Measurements from ENCODE around the gene CRMP1.

Gene CRMP1

GRCh38 chr4:5931526-5931925, 38.6 kb upstream of the CRMP1 start:
- Histone ChIP-seq H3K4me3 (ENCODE audit: low read length, poor library complexity, severe bottlenecking) (no peak overlapping the region), H3K4me2 (ENCODE audit: low read depth, low read length, poor library complexity, severe bottlenecking) (no peak overlapping the region), H3K27me3 (ENCODE audit: insufficient read depth, low read length, poor library complexity, severe bottlenecking) (no peaks in the 10 kb centered on the region), H4K20me1 (ENCODE audit: insufficient read depth, low read length, poor library complexity, severe bottlenecking) (no peaks in the 10 kb centered on the region), H2AFZ (ENCODE audit: low read length) (no peak overlapping the region), H3K36me3 (ENCODE audit: insufficient read depth, low read length) (no peaks in the 10 kb centered on the region), H3K79me2 (ENCODE audit: insufficient read depth, low read length) (no peaks in the 10 kb centered on the region), H3K9me2 (replicated peaks; ENCODE audit: low read depth, low read length) (no peaks in the 10 kb centered on the region), H3K9me3 (ENCODE audit: insufficient read depth, low read depth, low read length) (no peaks in the 10 kb centered on the region), H3K4me1 (ENCODE audit: insufficient read depth, low read length, poor library complexity, severe bottlenecking) (no peaks in the 10 kb centered on the region), H3F3A (ENCODE audit: low read depth) (no peaks in the 10 kb centered on the region), H3K9ac (ENCODE audit: low read depth, low read length, poor library complexity, severe bottlenecking) (no peak overlapping the region)
- TF ChIP-seq, protein P1, sequence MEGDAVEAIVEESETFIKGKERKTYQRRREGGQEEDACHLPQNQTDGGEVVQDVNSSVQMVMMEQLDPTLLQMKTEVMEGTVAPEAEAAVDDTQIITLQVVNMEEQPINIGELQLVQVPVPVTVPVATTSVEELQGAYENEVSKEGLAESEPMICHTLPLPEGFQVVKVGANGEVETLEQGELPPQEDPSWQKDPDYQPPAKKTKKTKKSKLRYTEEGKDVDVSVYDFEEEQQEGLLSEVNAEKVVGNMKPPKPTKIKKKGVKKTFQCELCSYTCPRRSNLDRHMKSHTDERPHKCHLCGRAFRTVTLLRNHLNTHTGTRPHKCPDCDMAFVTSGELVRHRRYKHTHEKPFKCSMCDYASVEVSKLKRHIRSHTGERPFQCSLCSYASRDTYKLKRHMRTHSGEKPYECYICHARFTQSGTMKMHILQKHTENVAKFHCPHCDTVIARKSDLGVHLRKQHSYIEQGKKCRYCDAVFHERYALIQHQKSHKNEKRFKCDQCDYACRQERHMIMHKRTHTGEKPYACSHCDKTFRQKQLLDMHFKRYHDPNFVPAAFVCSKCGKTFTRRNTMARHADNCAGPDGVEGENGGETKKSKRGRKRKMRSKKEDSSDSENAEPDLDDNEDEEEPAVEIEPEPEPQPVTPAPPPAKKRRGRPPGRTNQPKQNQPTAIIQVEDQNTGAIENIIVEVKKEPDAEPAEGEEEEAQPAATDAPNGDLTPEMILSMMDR (conservative IDR thresholded peaks at IDR 0.05; ENCODE audit: low read length), result no peak
- no peak for TF ChIP-seq EZH2phosphoT487 (IDR thresholded peaks at IDR 0.05; ENCODE audit: borderline replicate concordance)

- Histone ChIP-seq H3K27me3 (ENCODE audit: insufficient read depth, low read length, poor library complexity, severe bottlenecking) (no peaks in the 10 kb centered on the region), H2AFZ (ENCODE audit: low read length) (no peak overlapping the region), H4K20me1 (ENCODE audit: insufficient read depth, low read length, poor library complexity, severe bottlenecking) (no peaks in the 10 kb centered on the region), H3K9me2 (replicated peaks; ENCODE audit: low read depth, low read length) (no peaks in the 10 kb centered on the region), H3K79me2 (ENCODE audit: insufficient read depth, low read length) (no peaks in the 10 kb centered on the region), H3K4me3 (ENCODE audit: low read length, poor library complexity, severe bottlenecking) (no peak overlapping the region), H3K9me3 (ENCODE audit: insufficient read depth, low read depth, low read length) (no peaks in the 10 kb centered on the region), H3K4me1 (ENCODE audit: insufficient read depth, low read length, poor library complexity, severe bottlenecking) (no peaks in the 10 kb centered on the region), H3K36me3 (ENCODE audit: insufficient read depth, low read length) (no peaks in the 10 kb centered on the region), H3F3A (ENCODE audit: low read depth) (no peaks in the 10 kb centered on the region), H3K4me2 (ENCODE audit: low read depth, low read length, poor library complexity, severe bottlenecking) (no peak overlapping the region), H3K9ac (ENCODE audit: low read depth, low read length, poor library complexity, severe bottlenecking) (no peak overlapping the region)
- TF ChIP-seq EZH2phosphoT487 (IDR thresholded peaks at IDR 0.05; ENCODE audit: borderline replicate concordance), result no peak
- TF ChIP-seq, protein P1 (conservative IDR thresholded peaks at IDR 0.05; ENCODE audit: low read length), result no peak
Observed at GRCh38 chr4:5930876-5931275, 38.0 kb upstream of the CRMP1 start.

GRCh38 chr4:5930456-5930855, 37.6 kb upstream of the CRMP1 start:
- Histone ChIP-seq H3K9ac (ENCODE audit: low read depth, low read length, poor library complexity, severe bottlenecking) (no peak overlapping the region), H2AFZ (ENCODE audit: low read length) (no peak overlapping the region), H3F3A (ENCODE audit: low read depth) (no peaks in the 10 kb centered on the region), H3K9me3 (ENCODE audit: insufficient read depth, low read depth, low read length) (no peaks in the 10 kb centered on the region), H3K4me2 (ENCODE audit: low read depth, low read length, poor library complexity, severe bottlenecking) (no peak overlapping the region), H4K20me1 (ENCODE audit: insufficient read depth, low read length, poor library complexity, severe bottlenecking) (no peaks in the 10 kb centered on the region), H3K27me3 (ENCODE audit: insufficient read depth, low read length, poor library complexity, severe bottlenecking) (no peaks in the 10 kb centered on the region), H3K79me2 (ENCODE audit: insufficient read depth, low read length) (no peaks in the 10 kb centered on the region), H3K4me3 (ENCODE audit: low read length, poor library complexity, severe bottlenecking) (no peak overlapping the region), H3K36me3 (ENCODE audit: insufficient read depth, low read length) (no peaks in the 10 kb centered on the region), H3K4me1 (ENCODE audit: insufficient read depth, low read length, poor library complexity, severe bottlenecking) (no peaks in the 10 kb centered on the region), H3K9me2 (replicated peaks; ENCODE audit: low read depth, low read length) (no peaks in the 10 kb centered on the region)
- no peak for TF ChIP-seq EZH2phosphoT487 (IDR thresholded peaks at IDR 0.05; ENCODE audit: borderline replicate concordance)
- TF ChIP-seq, protein P1 (conservative IDR thresholded peaks at IDR 0.05; ENCODE audit: low read length), result no peak

Measured in Loucy (cell line).